GM15510 (cell line): ENCODE data around the gene HOXA13.

Experiments used
- POLR2A ChIP-seq: IDR thresholded peaks from 3 replicates; pipeline ENCODE4 v1.6.1; 2011; ENCODE audit warnings: borderline replicate concordance; ENCODE audit not compliant: insufficient read length; ENCODE audit errors: extremely low read depth

Gene HOXA13

GRCh38 chr7:27152816-27153442 lies 47.0 kb downstream of the HOXA13 start:
- TF ChIP-seq POLR2A = no peak

GRCh38 chr7:27151931-27152815 lies 47.7 kb downstream of the HOXA13 start, which contains the start of gene HOXA3:
Gene HOXA3 (minus strand): TSS chr7:27152583. CDS start chr7:27110640, 41,943 bp downstream.
- no peak for TF ChIP-seq POLR2A

- TF ChIP-seq POLR2A = no peak
Observed at GRCh38 chr7:27151341-27151930, 48.5 kb downstream of the HOXA13 start.

- TF ChIP-seq POLR2A = no peak
Observed at GRCh38 chr7:27150568-27151340, 49.1 kb downstream of the HOXA13 start.

- no peak for TF ChIP-seq POLR2A
Observed at GRCh38 chr7:27149842-27150567, 49.9 kb downstream of the HOXA13 start.

- no peak for TF ChIP-seq POLR2A
Observed at GRCh38 chr7:27148756-27149641, 50.9 kb downstream of the HOXA13 start.

- TF ChIP-seq POLR2A = no peak
Observed at GRCh38 chr7:27148031-27148755, 51.7 kb downstream of the HOXA13 start.

GRCh38 chr7:27147199-27148030 lies 52.5 kb downstream of the HOXA13 start, which contains the start of gene HOXA6:
Gene HOXA6 (minus strand): TSS chr7:27147774. CDS start chr7:27147749, 25 bp downstream.
- no peak for TF ChIP-seq POLR2A

- TF ChIP-seq POLR2A = no peak
Observed at GRCh38 chr7:27146491-27147198, 53.2 kb downstream of the HOXA13 start.

- TF ChIP-seq POLR2A = no peak
Observed at GRCh38 chr7:27145914-27146412, 53.9 kb downstream of the HOXA13 start.
